Activated CD4-positive, CD25-positive, alpha-beta regulatory T cell (primary cell): ENCODE results near the gene RHBDL1.
A peak's percentile ranks its signal among the peaks of the same experiment; 100 is the strongest.

Experiments used
- DNase-seq, 4 experiments: peaks; one replicate each; lab custom pipeline; 2025; lab: John Stamatoyannopoulos, UW

RHBDL1 gene

DNA sequence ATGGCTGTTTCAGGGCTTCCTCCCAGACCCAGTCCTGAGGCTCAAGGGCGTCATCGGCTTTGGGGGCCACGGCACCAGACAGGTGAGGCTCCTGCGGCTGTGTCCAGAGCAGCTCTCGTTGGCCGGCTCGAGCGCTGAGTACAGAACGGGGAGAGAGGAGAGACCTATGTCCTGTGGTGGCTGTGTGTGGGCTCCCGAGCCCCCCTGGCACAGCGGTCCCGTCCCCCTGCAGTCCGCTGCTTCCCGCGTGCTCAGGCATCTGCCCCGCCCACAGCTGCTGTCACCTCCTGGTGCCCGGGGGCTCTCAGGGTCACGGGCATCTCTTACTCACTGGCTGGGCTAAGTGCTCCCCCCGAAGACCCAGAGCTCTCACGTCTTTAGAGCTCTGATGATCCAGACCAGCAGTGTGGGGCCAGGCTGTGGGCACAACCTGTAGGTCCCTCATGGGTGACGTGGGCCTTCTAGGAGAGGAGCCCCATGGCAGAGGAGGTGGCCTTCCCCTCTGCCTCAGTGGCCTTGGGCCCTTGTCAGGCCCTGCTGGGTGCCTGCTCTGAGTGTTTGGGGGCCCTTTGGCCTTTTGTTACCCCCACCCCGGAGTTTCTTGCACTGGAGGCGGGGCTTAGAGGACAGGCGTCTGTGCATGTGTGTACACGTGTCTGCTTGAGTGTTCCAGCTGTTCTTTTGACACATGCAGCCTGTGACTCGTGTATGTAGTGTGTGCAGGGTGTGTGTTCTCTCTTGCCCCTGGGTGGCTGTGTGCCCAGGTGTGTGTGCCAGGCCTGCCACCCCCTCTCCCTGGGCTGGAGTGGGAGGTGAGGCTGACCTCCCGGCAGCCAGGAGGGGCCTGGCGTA is 22.8 kb upstream of the RHBDL1 start:
- no peak for DNase-seq

GRCh38 chr16:654034-654433 is 21.4 kb upstream of the RHBDL1 start:
- no peak for DNase-seq

- DNase-seq = no peak
Observed at GRCh38 chr16:657487-657886, 18.0 kb upstream of the RHBDL1 start.

DNA sequence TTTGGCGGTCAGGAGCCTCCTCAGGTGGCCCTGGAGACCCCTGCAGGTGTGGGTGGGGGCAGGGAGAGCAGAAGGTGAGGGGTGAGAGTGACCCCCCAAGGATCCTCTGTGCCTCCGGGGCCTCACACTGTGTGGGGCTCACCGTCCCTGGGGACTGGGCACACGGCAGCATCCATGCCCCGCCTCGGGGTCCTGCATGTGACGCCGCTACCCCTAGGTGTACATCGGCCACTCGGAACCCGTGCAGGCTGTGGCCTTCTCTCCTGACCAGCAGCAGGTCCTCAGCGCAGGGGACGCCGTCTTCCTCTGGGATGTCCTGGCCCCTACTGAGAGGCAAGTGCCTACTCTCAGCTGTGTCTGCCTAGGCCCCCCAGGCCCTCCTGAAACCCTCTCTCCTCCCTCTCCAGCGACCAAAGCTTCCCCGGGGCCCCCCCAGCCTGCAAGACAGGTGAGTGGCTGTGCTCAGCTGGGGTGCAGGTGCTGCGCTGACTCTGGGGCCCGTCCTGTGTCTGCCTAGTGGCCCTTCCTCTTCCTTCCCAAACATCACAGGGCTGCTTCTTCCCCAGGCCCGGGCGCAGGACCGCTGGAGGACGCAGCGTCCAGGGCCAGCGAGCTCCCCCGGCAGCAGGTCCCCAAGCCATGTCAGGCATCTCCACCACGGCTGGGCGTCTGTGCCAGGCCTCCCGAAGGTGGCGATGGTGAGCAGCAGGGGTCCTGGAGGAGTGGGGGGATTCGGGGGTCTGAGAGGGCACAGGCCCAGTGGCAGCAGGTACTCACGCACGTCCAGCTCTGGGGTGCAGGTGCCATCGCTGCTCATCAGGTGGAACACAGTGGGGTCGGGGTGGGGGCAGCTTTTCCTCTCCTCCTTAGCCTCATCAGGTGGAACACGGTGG is 16.5 kb upstream of the RHBDL1 start:
- no peak for DNase-seq

DNA sequence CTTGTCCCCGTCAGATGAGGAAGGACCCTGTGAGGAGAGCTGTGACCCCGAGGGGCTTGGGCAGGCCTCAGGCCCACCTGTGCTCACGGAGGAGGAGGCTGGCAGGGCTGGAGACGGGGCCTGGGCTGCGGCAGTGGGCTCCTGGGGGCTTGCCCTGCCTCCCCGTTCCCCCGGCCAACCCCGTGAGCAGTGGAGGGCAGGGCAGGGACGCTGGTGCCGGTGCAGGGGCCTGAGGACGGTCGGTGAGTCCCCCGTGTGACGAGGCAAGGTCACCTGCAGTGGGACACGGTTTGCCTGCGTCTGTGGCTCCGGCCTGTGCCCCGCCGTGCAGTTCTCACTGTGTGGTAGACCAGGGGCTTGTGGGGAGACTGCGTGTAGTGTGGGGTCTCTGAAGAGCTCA is 15.9 kb upstream of the RHBDL1 start:
- no peak for DNase-seq

GRCh38 chr16:660132-660458 is 15.4 kb upstream of the RHBDL1 start:
- DNase-seq = no peak

- peak; percentile 45 to 66 (median 52) for DNase-seq
Observed at GRCh38 chr16:660459-661183, 14.8 kb upstream of the RHBDL1 start.

DNA sequence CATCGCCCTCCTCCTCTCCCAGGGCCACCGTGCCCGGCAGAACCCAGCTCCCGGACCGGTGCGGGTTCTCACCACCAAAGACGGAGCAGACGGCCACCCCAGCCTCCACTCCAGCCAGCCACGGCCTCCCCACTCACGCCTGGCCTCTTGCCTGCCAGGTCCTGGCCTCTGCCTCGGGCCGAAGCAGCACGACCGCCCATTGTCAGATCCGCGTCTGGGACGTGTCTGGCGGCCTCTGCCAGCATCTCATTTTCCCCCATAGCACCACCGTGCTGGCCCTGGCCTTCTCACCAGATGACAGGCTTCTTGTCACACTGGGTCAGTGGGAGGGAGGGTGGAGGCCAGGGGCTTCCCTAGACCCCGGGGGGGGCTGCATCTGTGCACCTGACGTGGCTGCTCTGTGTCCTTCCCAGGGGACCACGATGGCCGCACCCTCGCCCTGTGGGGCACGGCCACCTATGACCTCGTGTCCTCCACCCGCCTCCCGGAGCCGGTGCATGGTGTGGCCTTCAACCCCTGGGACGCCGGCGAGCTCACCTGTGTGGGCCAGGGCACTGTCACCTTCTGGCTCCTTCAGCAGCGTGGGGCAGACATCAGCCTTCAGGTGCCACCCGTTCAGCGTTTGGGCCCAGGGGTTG is 14.2 kb upstream of the RHBDL1 start:
- DNase-seq = no peak

GRCh38 chr16:662095-662494 is 13.4 kb upstream of the RHBDL1 start:
- no peak for DNase-seq

DNA sequence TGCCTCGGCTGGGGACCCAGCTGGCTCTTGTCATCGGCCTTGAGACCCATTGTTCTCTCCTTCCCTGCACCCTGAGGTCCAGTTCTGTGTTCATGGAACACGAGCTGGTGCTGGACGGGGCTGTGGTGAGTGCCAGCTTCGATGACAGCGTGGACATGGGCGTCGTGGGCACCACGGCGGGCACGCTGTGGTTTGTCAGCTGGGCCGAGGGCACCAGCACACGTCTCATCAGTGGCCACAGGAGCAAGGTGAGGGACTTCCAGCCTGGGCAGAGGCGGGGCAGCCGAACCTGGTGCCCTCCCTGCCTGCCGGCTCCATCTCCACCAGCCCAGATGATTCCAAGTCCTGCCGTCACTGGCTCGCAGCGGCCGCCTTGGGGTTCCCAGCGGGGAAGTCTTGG is 12.9 kb upstream of the RHBDL1 start:
- DNase-seq = no peak

DNA sequence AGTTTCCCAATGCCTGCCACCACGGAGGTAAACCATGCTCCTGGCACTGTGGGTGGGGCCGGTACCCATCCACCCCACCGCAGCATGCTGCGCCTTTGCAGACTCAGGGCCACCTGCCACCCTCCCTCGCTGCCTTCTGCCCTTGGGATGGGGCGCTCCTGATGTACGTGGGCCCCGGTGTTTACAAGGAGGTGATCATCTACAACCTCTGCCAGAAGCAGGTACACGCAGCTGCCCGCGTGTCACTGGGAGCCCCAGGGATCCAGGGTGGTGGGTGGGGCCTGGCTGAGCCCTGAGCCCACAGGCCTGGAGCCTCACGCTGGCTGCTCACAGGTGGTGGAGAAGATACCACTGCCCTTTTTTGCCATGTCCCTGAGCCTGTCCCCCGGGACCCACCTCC is 8.9 kb upstream of the RHBDL1 start:
- no peak for DNase-seq

GRCh38 chr16:667113-667779 is 8.2 kb upstream of the RHBDL1 start:
- no peak for DNase-seq

- peak; percentile 83 to 93 (median 90) for DNase-seq
Observed at GRCh38 chr16:667780-668518, 7.5 kb upstream of the RHBDL1 start, which contains the start of gene RHOT2. Gene RHOT2 (plus strand): TSS chr16:668132. CDS start chr16:668200, 68 bp downstream.

DNA sequence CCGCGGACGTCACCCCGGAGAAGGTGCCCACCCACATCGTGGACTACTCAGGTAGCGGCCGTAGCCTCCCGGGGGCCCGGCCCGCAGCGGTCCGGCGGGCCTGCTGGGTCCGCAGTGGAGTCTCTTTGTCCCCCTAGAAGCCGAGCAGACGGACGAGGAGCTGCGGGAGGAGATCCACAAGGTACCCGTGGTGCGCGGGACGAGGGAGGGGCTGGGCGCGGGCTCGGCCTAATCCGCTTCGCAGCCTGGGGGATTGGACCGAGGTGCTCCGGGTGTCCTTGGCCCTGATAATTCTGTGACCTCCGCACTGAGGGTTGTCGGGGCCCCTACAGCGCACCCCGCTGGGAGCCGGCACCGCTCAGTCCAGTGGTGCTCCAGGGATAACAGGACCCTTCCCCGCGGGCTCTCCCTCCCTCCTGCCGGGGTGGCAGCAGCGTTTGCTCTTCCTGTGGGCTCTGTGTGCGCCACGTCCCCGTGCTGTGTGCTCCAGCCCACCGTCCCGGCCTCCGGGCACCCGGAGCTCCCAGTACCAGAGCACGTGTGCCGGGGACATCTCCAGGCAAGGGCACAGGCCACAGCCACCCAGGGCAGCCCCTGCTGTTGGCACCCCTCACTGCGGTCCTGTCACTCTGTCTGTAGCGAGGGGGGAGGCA is 6.8 kb upstream of the RHBDL1 start:
- DNase-seq = no peak

DNA sequence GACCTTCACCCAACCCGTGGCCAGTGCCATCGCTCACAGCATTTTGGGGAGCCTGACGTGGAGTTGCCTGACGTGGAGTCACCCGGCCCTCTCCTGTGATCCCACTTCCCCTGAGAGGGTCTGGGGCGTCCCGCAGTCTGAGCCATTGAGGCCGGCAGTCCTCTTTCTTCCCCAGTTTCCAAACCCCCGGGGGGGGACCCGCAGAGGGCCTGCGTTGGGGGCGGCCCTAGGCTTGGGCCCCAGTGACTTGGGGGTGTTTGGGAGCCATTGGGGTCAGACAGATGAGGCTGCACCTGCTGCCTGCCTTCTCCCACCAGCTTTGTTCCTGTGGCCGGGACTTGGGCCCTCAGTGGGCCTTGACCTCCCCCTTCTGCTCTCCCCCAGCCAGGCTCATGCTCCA is 5.8 kb upstream of the RHBDL1 start:
- no peak for DNase-seq

- no peak for DNase-seq
Observed at GRCh38 chr16:670485-671352, 4.8 kb upstream of the RHBDL1 start.

DNA sequence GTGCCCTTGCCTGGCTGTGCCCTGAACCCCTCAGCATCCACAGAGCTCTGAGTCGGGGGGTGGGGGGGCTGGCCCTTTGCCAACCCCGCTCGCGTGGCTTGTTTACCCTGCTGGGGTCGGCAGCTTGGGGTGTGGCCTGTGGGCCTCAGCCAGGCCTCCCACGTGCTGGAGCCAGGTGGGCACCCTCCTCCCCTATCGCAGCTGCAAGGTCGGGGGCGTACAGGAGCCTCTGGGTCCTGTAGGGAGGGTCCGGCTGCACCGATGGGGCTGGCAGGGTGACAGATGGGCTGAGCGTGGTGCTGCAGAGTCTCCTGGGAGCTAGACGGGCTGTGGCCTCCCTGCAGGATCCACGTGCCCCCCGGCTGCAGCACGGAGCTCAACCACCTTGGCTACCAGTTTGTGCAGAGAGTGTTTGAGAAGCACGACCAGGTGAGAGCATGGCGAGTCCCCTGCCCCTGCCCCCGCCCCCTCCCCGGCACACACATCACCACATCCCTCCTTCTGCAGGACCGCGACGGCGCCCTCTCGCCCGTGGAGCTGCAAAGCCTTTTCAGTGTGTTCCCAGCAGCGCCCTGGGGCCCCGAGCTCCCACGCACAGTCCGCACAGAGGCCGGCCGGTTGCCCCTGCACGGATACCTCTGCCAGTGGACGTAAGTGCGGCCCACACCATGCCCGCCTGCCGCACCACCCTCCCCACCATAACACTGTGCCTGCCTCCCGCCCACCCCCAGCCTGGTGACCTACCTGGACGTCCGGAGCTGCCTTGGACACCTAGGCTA is 3.9 kb upstream of the RHBDL1 start:
- DNase-seq = no peak

GRCh38 chr16:672371-672770 is 3.1 kb upstream of the RHBDL1 start:
- no peak for DNase-seq
